Muscle of leg (tissue), 11 donors: Measurements from ENCODE around the gene C1QTNF9. TPM values are rescaled to one million over a fixed set of nuclear protein-coding genes. Genes with fewer than 3 reads are reported as not detected.
"Not testable (repeated sequence)": the region's sequence is repeated elsewhere in the genome, so short reads cannot be mapped to it uniquely, and the experiment has no call there.

Experiments used
- DNase-seq: peaks from one replicate; pipeline ENCODE4 v3.0.0; 2013
- H3K27ac ChIP-seq: one replicate; pipeline ENCODE4 v1.5.1; 2013; ENCODE audit warnings: mild to moderate bottlenecking, low read length, control low read depth
- H3K27me3 ChIP-seq: one replicate; pipeline ENCODE4 v1.6.1; 2013; ENCODE audit warnings: low read length; ENCODE audit not compliant: control insufficient read depth, insufficient read depth
- H3K36me3 ChIP-seq: one replicate; pipeline ENCODE4 v1.6.1; 2013; ENCODE audit warnings: low read length; ENCODE audit not compliant: control insufficient read depth, insufficient read depth
- H3K4me1 ChIP-seq: one replicate; pipeline ENCODE4 v1.6.1; 2013; ENCODE audit warnings: low read length; ENCODE audit not compliant: control insufficient read depth, insufficient read depth
- H3K4me3 ChIP-seq: one replicate; pipeline ENCODE4 v1.5.1; 2013; ENCODE audit warnings: low read length, control low read depth
- H3K9me3 ChIP-seq: replicated peaks from 2 replicates; pipeline ENCODE4 v1.6.1; 2013; ENCODE audit warnings: low read depth, low read length; ENCODE audit not compliant: control insufficient read depth
- WGBS: methylation state at CpG from one replicate; pipeline ENCODE4 v1.1.5; 2013; ENCODE audit warnings: missing lambda C conversion rate; ENCODE audit not compliant: insufficient coverage; 5-methylcytosine and 5-hydroxymethylcytosine counted together
- polyA plus RNA-seq, 8 donors: library from polyadenylated mRNA; unstranded; fragments of 120-200 nt; gene quantifications; one replicate each; pipeline versions ENCODE4 v1.2.1 to v1.2.3, GENCODE V29; 2013; ENCODE audit warnings: inconsistent platforms in 1 of 8, low replicate concordance in 1 of 8; ENCODE audit not compliant: insufficient read length in 8 of 8, insufficient read depth in 1 of 8
- total RNA-seq: library from RNA; stranded (reverse); fragments of 120-200 nt; gene quantifications from one replicate; pipeline ENCODE4 v1.2.4, GENCODE V29; 2013

C1QTNF9 gene
- total and polyA plus RNA-seq, 9 donors, result 3.5 to 8.0 (median 5.5) TPM

GRCh38 chr13:24318878-24319277 lies 9.5 kb downstream of the C1QTNF9 start:
- no CpG with 5 or more reads among the region's 4 CpGs for WGBS
- H3K4me1 ChIP-seq, H3K36me3 ChIP-seq, H3K4me3 ChIP-seq, H3K27ac ChIP-seq, H3K9me3 ChIP-seq, H3K27me3 ChIP-seq, DNase-seq: not testable (repeated sequence)

GRCh38 chr13:24319641-24320040 lies 10.3 kb downstream of the C1QTNF9 start:
- not testable (repeated sequence) for H3K9me3 ChIP-seq, H3K27me3 ChIP-seq, H3K36me3 ChIP-seq, H3K27ac ChIP-seq, H3K4me3 ChIP-seq, DNase-seq, H3K4me1 ChIP-seq
- WGBS, result 93% methylated on average over 2 of the region's 6 CpGs

- not testable (repeated sequence) for H3K27me3 ChIP-seq, H3K36me3 ChIP-seq, H3K27ac ChIP-seq, H3K4me1 ChIP-seq, H3K9me3 ChIP-seq, DNase-seq, H3K4me3 ChIP-seq
- WGBS, result 80% methylated on average over 1 of the region's 8 CpGs
Measured at GRCh38 chr13:24321416-24321815, 12.0 kb downstream of the C1QTNF9 start.

- H3K36me3 ChIP-seq, H3K27me3 ChIP-seq, H3K4me3 ChIP-seq, DNase-seq, H3K9me3 ChIP-seq, H3K27ac ChIP-seq, H3K4me1 ChIP-seq: not testable (repeated sequence)
- WGBS, result 50% methylated on average over 1 of the region's 2 CpGs
Measured at GRCh38 chr13:24322470-24322869, 13.1 kb downstream of the C1QTNF9 start.

- Histone ChIP-seq H3K4me3 (no peak overlapping the region), H3K27ac (no peak overlapping the region), H3K36me3 (no peaks in the 10 kb centered on the region), H3K4me1 (peaks cover 2% of the 10 kb centered on the region), H3K27me3 (peaks cover 11% of the 10 kb centered on the region), H3K9me3 (no peaks in the 10 kb centered on the region)
- 71% methylated on average over 23 of the region's 28 CpGs for WGBS
- DNase-seq, result no peak
Measured at GRCh38 chr13:24323036-24323738, 13.8 kb downstream of the C1QTNF9 start.

GRCh38 chr13:24323739-24324075 lies 14.3 kb downstream of the C1QTNF9 start:
- DNase-seq, result no peak
- Histone ChIP-seq H3K27me3 (peaks cover 14% of the 10 kb centered on the region), H3K4me1 (peaks cover 3% of the 10 kb centered on the region), H3K27ac (no peak overlapping the region), H3K4me3 (no peak overlapping the region), H3K36me3 (no peaks in the 10 kb centered on the region), H3K9me3 (no peaks in the 10 kb centered on the region)
- 60% methylated on average over 1 of the region's 5 CpGs for WGBS

- peaks cover 16% of the 10 kb centered on the region for H3K27me3 ChIP-seq
- H3K36me3 ChIP-seq, DNase-seq, H3K27ac ChIP-seq, H3K4me1 ChIP-seq, H3K4me3 ChIP-seq, H3K9me3 ChIP-seq: not testable (repeated sequence)
- 84% methylated on average over 20 of the region's 23 CpGs for WGBS
Measured at GRCh38 chr13:24327598-24327997, 18.2 kb downstream of the C1QTNF9 start.

- Histone ChIP-seq H3K36me3 (no peaks in the 10 kb centered on the region), H3K27ac (no peak overlapping the region), H3K4me1 (peaks cover 3% of the 10 kb centered on the region), H3K4me3 (peak overlapping the region; percentile 17), H3K27me3 (peaks cover 16% of the 10 kb centered on the region), H3K9me3 (no peaks in the 10 kb centered on the region)
- DNase-seq, result no peak
- WGBS, result 8% methylated on average over 19 of the region's 38 CpGs
Measured at GRCh38 chr13:24328145-24328544, 18.8 kb downstream of the C1QTNF9 start.

- DNase-seq, result no peak
- H3K27ac ChIP-seq, result no peak overlapping the region
- peaks cover 2% of the 10 kb centered on the region for H3K27me3 ChIP-seq
- no peaks in the 10 kb centered on the region for H3K36me3 ChIP-seq
- no peaks in the 10 kb centered on the region for H3K4me1 ChIP-seq
- H3K4me3 ChIP-seq, result no peak overlapping the region
- H3K9me3 ChIP-seq, result no peaks in the 10 kb centered on the region
- WGBS, result 95% methylated on average over 32 of the region's 36 CpGs
Measured at GRCh38 chr13:24338721-24339120, 29.3 kb downstream of the C1QTNF9 start.

GRCh38 chr13:24339937-24340607 lies 30.7 kb downstream of the C1QTNF9 start:
- Histone ChIP-seq H3K4me3 (no peak overlapping the region), H3K36me3 (no peaks in the 10 kb centered on the region), H3K27me3 (peaks cover 2% of the 10 kb centered on the region), H3K9me3 (no peaks in the 10 kb centered on the region), H3K27ac (no peak overlapping the region), H3K4me1 (no peaks in the 10 kb centered on the region)
- no peak for DNase-seq
- WGBS, result 83% methylated on average over 20 of the region's 35 CpGs
